Measurements from ENCODE around the gene CTR9.

DNA sequence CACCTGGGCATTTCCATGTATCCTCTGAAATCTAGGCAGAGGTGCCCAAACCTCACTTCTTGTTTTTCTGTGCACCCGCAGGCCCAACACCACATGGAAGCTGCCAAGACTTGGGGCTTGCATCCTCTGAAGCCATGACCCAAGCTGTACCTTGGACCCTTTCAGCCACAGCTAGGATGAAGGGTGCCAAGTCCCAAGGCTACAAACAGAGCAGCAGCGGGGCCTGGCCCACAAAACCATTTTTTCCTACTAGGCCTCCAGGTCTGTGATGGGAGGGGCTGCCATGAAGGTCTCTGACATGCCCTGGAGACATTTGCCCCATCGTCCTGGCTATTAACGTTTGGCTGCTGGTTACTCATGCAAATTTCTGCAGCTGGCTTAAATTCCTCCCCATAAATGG lies 78.1 kb downstream of the CTR9 start:
- TF ChIP-seq POLR2A (IDR thresholded peaks at IDR 0.05; ENCODE audit: low read depth, low read length) (no peak), TAF1 (IDR thresholded peaks at IDR 0.05; ENCODE audit: low read depth, low read length) (no peak), POLR2AphosphoS5 (IDR thresholded peaks at IDR 0.05; ENCODE audit: low read depth, low read length) (no peak), SPI1 (IDR thresholded peaks at IDR 0.05; ENCODE audit: low read depth, low read length) (no peak), POU2F2 (IDR thresholded peaks at IDR 0.05; ENCODE audit: low read depth, low read length) (no peak), PAX5 (IDR thresholded peaks at IDR 0.05; ENCODE audit: insufficient read depth, low read length, severe bottlenecking) (no peak)
